ENCODE results near the gene SZT2. TPM values are rescaled to one million over a fixed set of nuclear protein-coding genes. Genes with fewer than 3 reads are reported as not detected.

Gene SZT2
- total RNA-seq, 3 donors from 2014 or later = 37.1 to 44.2 (median 39.5) TPM

GRCh38 chr1:43419627-43420425 is 30.1 kb downstream of the SZT2 start:
- no peak for DNase-seq

DNA sequence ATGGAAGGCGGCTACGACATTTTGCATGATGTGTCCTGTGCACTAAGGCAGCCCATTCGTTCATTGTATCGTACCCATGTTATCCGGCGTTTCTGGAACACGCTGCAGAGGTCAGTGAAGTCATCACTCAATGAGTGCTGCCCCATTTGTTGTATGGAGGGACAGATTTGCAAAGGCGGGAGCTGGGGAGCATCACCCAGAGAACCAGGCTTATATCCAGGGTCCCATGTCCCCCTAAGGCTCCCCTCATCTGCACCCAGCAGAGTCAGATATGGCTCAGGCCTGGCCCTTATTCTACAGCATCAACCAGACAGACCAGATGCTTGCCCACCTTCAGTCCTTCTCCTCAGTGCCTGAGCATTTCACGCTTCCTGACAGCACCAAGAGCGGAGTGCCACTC is 31.2 kb downstream of the SZT2 start:
- Mint-ChIP-seq H3K9me3 (no peaks in the 10 kb centered on the region), H3K36me3 (ENCODE audit: insufficient read depth) (peaks cover 24% of the 10 kb centered on the region), H3K27me3 (ENCODE audit: low read depth) (no peaks in the 10 kb centered on the region), H3K4me3 (no peak overlapping the region), H3K4me1 (ENCODE audit: low read depth) (no peaks in the 10 kb centered on the region)
- DNase-seq = no peak
- no peak for ATAC-seq

More at GRCh38 chr1:43419627-43420425, 30.1 kb downstream of the SZT2 start:
- H3K36me3 Mint-ChIP-seq (ENCODE audit: insufficient read depth) = peaks cover 19% of the 10 kb centered on the region
- H3K4me3 Mint-ChIP-seq = no peak overlapping the region
- H3K9me3 Mint-ChIP-seq = no peaks in the 10 kb centered on the region
- no peaks in the 10 kb centered on the region for H3K4me1 Mint-ChIP-seq (ENCODE audit: low read depth)
- ATAC-seq = no peak
- H3K27me3 Mint-ChIP-seq (ENCODE audit: low read depth) = no peaks in the 10 kb centered on the region

- DNase-seq = no peak
- no peaks in the 10 kb centered on the region for H3K27me3 Mint-ChIP-seq (ENCODE audit: low read depth)
- no peak overlapping the region for H3K4me3 Mint-ChIP-seq
- ATAC-seq = no peak
- peaks cover 24% of the 10 kb centered on the region for H3K36me3 Mint-ChIP-seq (ENCODE audit: insufficient read depth)
- H3K4me1 Mint-ChIP-seq (ENCODE audit: low read depth) = no peaks in the 10 kb centered on the region
- no peaks in the 10 kb centered on the region for H3K9me3 Mint-ChIP-seq
Measured at GRCh38 chr1:43421396-43421795, 31.7 kb downstream of the SZT2 start.

DNA sequence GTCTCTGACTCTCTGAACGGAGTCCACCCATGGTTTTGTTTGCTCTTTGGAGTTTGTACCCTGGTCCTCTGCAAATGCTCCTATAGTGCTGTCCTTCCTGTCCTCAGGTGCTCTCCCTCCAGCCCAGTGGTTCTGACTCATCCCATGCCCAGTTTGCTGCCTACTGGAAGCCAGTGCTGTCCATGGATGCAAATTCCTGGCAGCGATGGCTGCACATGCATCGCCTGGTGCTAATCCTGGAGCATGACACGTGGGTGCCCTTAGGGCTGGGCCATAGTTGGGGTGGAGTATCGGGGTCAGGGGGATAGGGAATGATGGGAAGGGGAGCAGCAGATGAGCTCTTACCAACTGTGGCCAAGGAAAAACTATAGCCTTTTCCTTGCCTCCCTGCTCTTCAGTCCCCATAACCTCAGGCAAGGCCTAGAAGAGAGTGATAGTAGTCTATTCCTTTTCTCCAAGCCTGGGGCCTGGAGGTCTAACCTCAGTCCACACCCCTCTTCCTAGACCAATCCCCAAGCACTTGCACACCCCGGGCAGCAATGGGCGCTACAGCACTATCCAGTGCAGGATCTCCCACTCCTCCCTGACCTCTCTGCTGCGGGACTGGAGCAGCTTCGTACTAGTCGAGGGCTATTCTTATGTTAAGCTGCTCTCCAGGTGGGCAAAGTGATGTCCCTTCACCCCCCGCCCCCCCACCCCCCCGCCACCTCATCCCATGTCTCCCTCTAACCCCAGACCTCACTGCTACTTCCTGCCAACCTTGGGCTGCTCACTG is 32.5 kb downstream of the SZT2 start:
- no peaks in the 10 kb centered on the region for H3K4me1 Mint-ChIP-seq (ENCODE audit: low read depth)
- H3K4me3 Mint-ChIP-seq = no peak overlapping the region
- no peaks in the 10 kb centered on the region for H3K27me3 Mint-ChIP-seq (ENCODE audit: low read depth)
- DNase-seq (no peak), ATAC-seq (no peak)
- H3K36me3 Mint-ChIP-seq (ENCODE audit: insufficient read depth) = peaks cover 32% of the 10 kb centered on the region
- no peaks in the 10 kb centered on the region for H3K9me3 Mint-ChIP-seq

DNA sequence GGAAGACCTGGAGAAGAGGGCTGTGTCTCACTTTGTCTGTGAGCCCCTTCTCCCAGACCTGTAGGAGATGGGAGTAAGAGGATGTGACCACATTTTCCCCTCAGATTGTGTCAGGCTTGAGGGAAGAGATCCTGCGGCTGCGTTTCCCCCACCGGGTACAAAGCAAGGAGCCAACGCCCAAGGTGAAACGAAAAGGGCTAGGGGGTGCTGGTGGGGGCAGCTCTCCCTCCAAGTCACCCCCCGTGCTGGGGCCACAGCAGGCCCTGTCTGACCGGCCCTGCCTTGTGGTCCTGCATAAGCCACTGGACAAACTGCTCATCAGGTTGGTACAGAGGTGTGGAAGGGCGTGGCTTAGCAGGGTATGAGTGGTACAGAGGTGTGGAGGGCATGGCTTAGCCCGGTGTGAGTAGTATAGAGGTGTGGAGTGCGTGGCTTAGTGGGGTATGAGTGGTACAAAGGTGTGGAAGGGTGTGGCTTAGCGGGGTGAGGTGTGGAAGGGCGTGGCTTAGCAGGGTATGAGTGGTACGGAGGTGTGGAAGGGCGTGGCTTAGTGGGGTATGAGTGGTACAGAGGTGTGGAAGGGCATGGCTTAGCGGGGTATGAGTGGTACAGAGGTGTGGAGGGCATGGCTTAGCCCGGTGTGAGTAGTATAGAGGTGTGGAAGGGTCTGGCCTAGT is 33.4 kb downstream of the SZT2 start:
- Mint-ChIP-seq H3K4me3 (no peak overlapping the region), H3K4me1 (ENCODE audit: low read depth) (no peaks in the 10 kb centered on the region), H3K27me3 (ENCODE audit: low read depth) (no peaks in the 10 kb centered on the region), H3K36me3 (ENCODE audit: insufficient read depth) (peaks cover 36% of the 10 kb centered on the region), H3K9me3 (no peaks in the 10 kb centered on the region)
- no peak for DNase-seq
- ATAC-seq = no peak

GRCh38 chr1:43423672-43424550 is 34.2 kb downstream of the SZT2 start:
- Mint-ChIP-seq H3K27me3 (ENCODE audit: low read depth) (no peaks in the 10 kb centered on the region), H3K36me3 (ENCODE audit: insufficient read depth) (peaks cover 40% of the 10 kb centered on the region), H3K4me1 (ENCODE audit: low read depth) (no peaks in the 10 kb centered on the region), H3K9me3 (no peaks in the 10 kb centered on the region), H3K4me3 (no peak overlapping the region)
- ATAC-seq (peak in 1 of 2 donors; percentile 50), DNase-seq (no peak)

DNA sequence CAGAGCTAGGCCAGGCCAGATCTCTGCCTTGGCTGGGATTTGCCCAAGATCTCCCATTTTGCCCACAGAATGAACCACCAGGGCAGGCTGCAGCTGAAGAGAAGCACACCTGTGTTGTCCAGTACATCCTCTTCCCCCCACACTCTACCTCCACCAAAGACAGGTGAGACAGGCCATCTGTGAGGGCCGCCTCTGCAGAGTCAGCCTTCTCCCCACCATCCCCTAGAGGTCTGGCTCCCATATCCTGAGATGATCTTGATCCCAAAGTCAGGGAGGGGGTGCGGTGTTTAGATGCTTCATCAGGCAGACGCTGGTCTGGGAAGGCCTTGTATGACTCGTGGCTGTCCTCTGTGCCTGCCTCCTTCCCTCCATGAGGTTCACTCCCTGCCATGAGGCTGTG is 35.3 kb downstream of the SZT2 start:
- ATAC-seq = no peak
- H3K36me3 Mint-ChIP-seq (ENCODE audit: insufficient read depth) = peaks cover 49% of the 10 kb centered on the region

DNA sequence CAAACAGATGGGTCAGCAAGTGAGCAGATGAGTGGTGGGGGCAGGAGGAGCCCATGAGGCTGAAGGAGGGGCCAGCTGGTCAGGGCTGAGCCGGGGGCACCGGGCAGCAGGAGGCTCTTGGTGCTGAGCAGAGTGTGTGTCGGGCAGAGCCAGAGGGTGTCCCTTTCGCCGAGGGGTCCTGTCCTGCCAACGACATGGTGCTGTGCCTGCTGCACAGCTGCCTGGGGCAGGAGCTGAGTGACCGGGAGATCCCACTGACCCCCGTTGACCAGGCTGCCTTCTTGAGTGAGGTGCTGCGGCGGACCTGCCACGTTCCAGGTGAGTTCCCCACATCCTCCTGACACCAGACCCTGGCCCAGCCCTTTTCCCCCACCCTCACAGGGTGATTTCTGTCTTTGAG is 36.5 kb downstream of the SZT2 start:
- no peak for DNase-seq
- Mint-ChIP-seq H3K4me1 (ENCODE audit: low read depth) (no peaks in the 10 kb centered on the region), H3K9me3 (no peaks in the 10 kb centered on the region), H3K36me3 (ENCODE audit: insufficient read depth) (peaks cover 55% of the 10 kb centered on the region), H3K27me3 (ENCODE audit: low read depth) (no peaks in the 10 kb centered on the region), H3K4me3 (no peak overlapping the region)
- no peak for ATAC-seq

More for the DNA sequence above, 35.3 kb downstream of the SZT2 start:
- Mint-ChIP-seq H3K9me3 (no peaks in the 10 kb centered on the region), H3K4me1 (ENCODE audit: low read depth) (no peaks in the 10 kb centered on the region), H3K27me3 (ENCODE audit: low read depth) (no peaks in the 10 kb centered on the region), H3K4me3 (no peak overlapping the region)
- no peak for DNase-seq

- DNase-seq = no peak
- no peaks in the 10 kb centered on the region for H3K9me3 Mint-ChIP-seq
- no peak overlapping the region for H3K4me3 Mint-ChIP-seq
- H3K36me3 Mint-ChIP-seq (ENCODE audit: insufficient read depth) = peaks cover 55% of the 10 kb centered on the region
- no peak for ATAC-seq
- H3K4me1 Mint-ChIP-seq (ENCODE audit: low read depth) = no peaks in the 10 kb centered on the region
- no peaks in the 10 kb centered on the region for H3K27me3 Mint-ChIP-seq (ENCODE audit: low read depth)
Measured at GRCh38 chr1:43427524-43427923, 37.8 kb downstream of the SZT2 start.

GRCh38 chr1:43427941-43428340 is 38.2 kb downstream of the SZT2 start:
- Mint-ChIP-seq H3K9me3 (no peaks in the 10 kb centered on the region), H3K4me1 (ENCODE audit: low read depth) (no peaks in the 10 kb centered on the region), H3K4me3 (no peak overlapping the region), H3K27me3 (ENCODE audit: low read depth) (no peaks in the 10 kb centered on the region), H3K36me3 (ENCODE audit: insufficient read depth) (peaks cover 55% of the 10 kb centered on the region)
- DNase-seq (no peak), ATAC-seq (no peak)

- peaks cover 54% of the 10 kb centered on the region for H3K36me3 Mint-ChIP-seq (ENCODE audit: insufficient read depth)
- H3K4me1 Mint-ChIP-seq (ENCODE audit: low read depth) = no peaks in the 10 kb centered on the region
- no peaks in the 10 kb centered on the region for H3K9me3 Mint-ChIP-seq
- ATAC-seq (no peak), DNase-seq (no peak)
- no peak overlapping the region for H3K4me3 Mint-ChIP-seq
- no peaks in the 10 kb centered on the region for H3K27me3 Mint-ChIP-seq (ENCODE audit: low read depth)
Measured at GRCh38 chr1:43430831-43431230, 41.1 kb downstream of the SZT2 start.

DNA sequence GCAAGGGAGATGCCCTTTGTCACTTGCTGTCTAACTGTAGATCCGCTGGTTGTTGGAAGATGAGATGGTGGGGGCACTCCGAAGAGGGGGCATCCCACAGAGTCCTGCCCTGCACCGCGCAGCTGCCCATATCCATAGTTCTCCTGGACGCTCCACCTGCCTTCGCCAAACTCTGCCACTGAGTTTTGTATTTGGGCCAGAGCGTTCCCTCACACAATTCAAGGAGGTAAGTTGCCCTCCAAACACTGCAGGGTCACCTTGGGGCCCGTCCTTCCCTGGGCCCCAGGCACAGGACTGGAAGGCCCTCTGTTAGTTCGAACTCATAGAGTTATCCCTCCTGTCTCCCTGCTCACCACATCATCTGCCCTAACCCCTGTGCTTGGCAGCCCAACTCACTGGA is 42.0 kb downstream of the SZT2 start:
- DNase-seq (no peak), ATAC-seq (no peak)
- peaks cover 56% of the 10 kb centered on the region for H3K36me3 Mint-ChIP-seq (ENCODE audit: insufficient read depth)
- no peaks in the 10 kb centered on the region for H3K4me1 Mint-ChIP-seq (ENCODE audit: low read depth)
- H3K27me3 Mint-ChIP-seq (ENCODE audit: low read depth) = no peaks in the 10 kb centered on the region
- H3K4me3 Mint-ChIP-seq = no peak overlapping the region
- no peaks in the 10 kb centered on the region for H3K9me3 Mint-ChIP-seq

GRCh38 chr1:43432171-43432860 is 42.6 kb downstream of the SZT2 start:
- no peak for DNase-seq
- H3K27me3 Mint-ChIP-seq (ENCODE audit: low read depth) = no peaks in the 10 kb centered on the region
- ATAC-seq = no peak
- H3K9me3 Mint-ChIP-seq = no peaks in the 10 kb centered on the region
- no peaks in the 10 kb centered on the region for H3K4me1 Mint-ChIP-seq (ENCODE audit: low read depth)
- H3K36me3 Mint-ChIP-seq (ENCODE audit: insufficient read depth) = peaks cover 49% of the 10 kb centered on the region
- no peak overlapping the region for H3K4me3 Mint-ChIP-seq
